Measurements from ENCODE around the gene THOC6. TPM values are rescaled to one million over a fixed set of nuclear protein-coding genes. Genes with fewer than 3 reads are reported as not detected.

The THOC6 gene
- polyA plus RNA-seq, 3 donors, result 42.4 to 59.2 (median 57.7) TPM

- 41% methylated on average over 10 of the region's 11 CpGs for WGBS (ENCODE audit: insufficient coverage)
- H3K27ac Mint-ChIP-seq, result no peak overlapping the region
- peaks cover 8 to 11% of the 10 kb centered on the region in 2 donors for H3K36me3 Mint-ChIP-seq
- TF ChIP-seq CTCF (IDR thresholded peaks at IDR 0.05), result no peak
- H2AFZ ChIP-seq (ENCODE audit: insufficient read depth, low read depth, low read length, poor library complexity, severe bottlenecking), result no peak overlapping the region
- H3K4me1 ChIP-seq (ENCODE audit: control insufficient read depth in 1 of 2, insufficient read depth in 2 of 2, low read length in 2 of 2), result peaks cover 14 to 28% of the 10 kb centered on the region in 2 donors
- H3K9me3 ChIP-seq (replicated peaks in 1 of 2; ENCODE audit: control insufficient read depth in 1 of 2, insufficient read depth in 1 of 2, low read length in 2 of 2), result peaks cover 0 to 19% of the 10 kb centered on the region in 2 donors
- no peaks in the 10 kb centered on the region for H3K36me3 ChIP-seq (replicated peaks in 1 of 2; ENCODE audit: control insufficient read depth in 1 of 2, insufficient read depth in 2 of 2, low read length in 2 of 2)
- peaks cover 57 to 83% (median 81%) of the 10 kb centered on the region in 3 donors for H3K27me3 Mint-ChIP-seq (ENCODE audit: low read depth in 3 of 3)
- H3K4me3 ChIP-seq (replicated peaks in 1 of 3; ENCODE audit: low read depth in 2 of 3, low read length in 3 of 3), result no peak overlapping the region
- H4K20me1 ChIP-seq (ENCODE audit: insufficient read depth, low read length), result no peaks in the 10 kb centered on the region
- intact Hi-C loops (cut with micrococcal nuclease), result no loop called here
- H3K4me2 ChIP-seq (replicated peaks; ENCODE audit: extremely low read depth, low read length, poor library complexity, severe bottlenecking), result no peak overlapping the region
- H3K9ac ChIP-seq (ENCODE audit: insufficient read depth, low read length, poor library complexity, severe bottlenecking), result no peak overlapping the region
- H3K27me3 ChIP-seq (ENCODE audit: control insufficient read depth in 2 of 2, insufficient read depth in 2 of 2, low read length in 2 of 2), result peaks cover 37 to 71% of the 10 kb centered on the region in 2 donors
- H3K4me3 Mint-ChIP-seq, result peak overlapping the region in 1 of 2 donors; percentile 85
- no peaks in the 10 kb centered on the region for H3K79me2 ChIP-seq (ENCODE audit: insufficient read depth, low read length)
- H3K27ac ChIP-seq (ENCODE audit: low read depth in 1 of 2, low read length in 2 of 2), result no peak overlapping the region
- peaks cover 3 to 28% (median 13%) of the 10 kb centered on the region in 7 donors for H3K9me3 Mint-ChIP-seq
- DNase-seq, result no peak
- peaks cover 21% of the 10 kb centered on the region for H3K4me1 Mint-ChIP-seq
These were observed 14.4 kb downstream of the THOC6 start for GRCh38 chr16:3038256-3038655.

- H2AFZ ChIP-seq (ENCODE audit: insufficient read depth, low read depth, low read length, poor library complexity, severe bottlenecking), result no peak overlapping the region
- no peaks in the 10 kb centered on the region for H3K79me2 ChIP-seq (ENCODE audit: insufficient read depth, low read length)
- peaks cover 14 to 30% of the 10 kb centered on the region in 2 donors for H3K4me1 ChIP-seq (ENCODE audit: control insufficient read depth in 1 of 2, insufficient read depth in 2 of 2, low read length in 2 of 2)
- no peak overlapping the region for H3K27ac ChIP-seq (ENCODE audit: low read depth in 1 of 2, low read length in 2 of 2)
- intact Hi-C loops (cut with micrococcal nuclease), result no loop called here
- peaks cover 0 to 19% of the 10 kb centered on the region in 2 donors for H3K9me3 ChIP-seq (replicated peaks in 1 of 2; ENCODE audit: control insufficient read depth in 1 of 2, insufficient read depth in 1 of 2, low read length in 2 of 2)
- 81% methylated on average over 4 of the region's 5 CpGs for WGBS (ENCODE audit: insufficient coverage)
- H3K27me3 ChIP-seq (ENCODE audit: control insufficient read depth in 2 of 2, insufficient read depth in 2 of 2, low read length in 2 of 2), result peaks cover 37 to 70% of the 10 kb centered on the region in 2 donors
- no peak overlapping the region for H3K9ac ChIP-seq (ENCODE audit: insufficient read depth, low read length, poor library complexity, severe bottlenecking)
- H3K4me3 ChIP-seq (replicated peaks in 1 of 3; ENCODE audit: low read depth in 2 of 3, low read length in 3 of 3), result no peak overlapping the region
- peaks cover 8 to 14% of the 10 kb centered on the region in 2 donors for H3K36me3 Mint-ChIP-seq
- H3K4me3 Mint-ChIP-seq, result peak overlapping the region in 1 of 2 donors; percentile 85
- H3K9me3 Mint-ChIP-seq, result peaks cover 3 to 27% (median 14%) of the 10 kb centered on the region in 7 donors
- peaks cover 56 to 82% (median 79%) of the 10 kb centered on the region in 3 donors for H3K27me3 Mint-ChIP-seq (ENCODE audit: low read depth in 3 of 3)
- no peak for DNase-seq
- H3K4me2 ChIP-seq (replicated peaks; ENCODE audit: extremely low read depth, low read length, poor library complexity, severe bottlenecking), result no peak overlapping the region
- no peaks in the 10 kb centered on the region for H3K36me3 ChIP-seq (replicated peaks in 1 of 2; ENCODE audit: control insufficient read depth in 1 of 2, insufficient read depth in 2 of 2, low read length in 2 of 2)
- H3K4me1 Mint-ChIP-seq, result peaks cover 17% of the 10 kb centered on the region
- no peak overlapping the region for H3K27ac Mint-ChIP-seq
- H4K20me1 ChIP-seq (ENCODE audit: insufficient read depth, low read length), result no peaks in the 10 kb centered on the region
- TF ChIP-seq CTCF (IDR thresholded peaks at IDR 0.05), result no peak
These were observed 15.1 kb downstream of the THOC6 start for GRCh38 chr16:3038896-3039295.
